Activated CD8-positive, alpha-beta memory T cell treated with anti-CD3 and anti-CD28 coated beads, Interleukin-2, amount 50 U/mL, for 24 hours (primary cell): ENCODE data around the gene TMEM164.

Experiments used
- DNase-seq: peaks from one replicate; pipeline ENCODE4 v3.0.0-alpha.2; 2020; ENCODE audit errors: extremely low read depth

The TMEM164 gene

GRCh38 chrX:110003167-110004156 is 548 bp downstream of the TMEM164 start:
- no peak for DNase-seq

DNA sequence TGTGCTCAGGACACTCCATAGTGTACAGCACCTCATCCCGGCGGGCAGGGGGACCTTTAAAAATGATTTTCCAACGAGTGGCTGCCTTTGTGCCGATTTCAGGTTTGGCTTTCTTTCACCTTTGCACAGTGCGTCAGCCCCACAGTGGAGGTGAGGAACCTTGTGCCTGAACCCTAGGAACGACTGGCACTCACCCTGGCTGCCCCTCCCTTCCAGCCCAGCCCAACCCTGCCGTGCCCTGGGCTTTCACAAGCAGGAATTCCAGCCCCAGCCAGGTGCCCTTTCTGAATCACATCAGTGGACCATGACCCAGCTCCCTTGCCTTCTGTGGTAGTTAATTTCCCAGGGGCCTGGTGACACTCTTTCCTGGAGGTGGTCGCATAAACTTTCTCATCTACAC is 1.3 kb downstream of the TMEM164 start:
- DNase-seq, result no peak

- DNase-seq, result no peak
Observed at GRCh38 chrX:110004731-110005369, 1.9 kb downstream of the TMEM164 start.

GRCh38 chrX:110006161-110006560 is 3.2 kb downstream of the TMEM164 start:
- no peak for DNase-seq

DNA sequence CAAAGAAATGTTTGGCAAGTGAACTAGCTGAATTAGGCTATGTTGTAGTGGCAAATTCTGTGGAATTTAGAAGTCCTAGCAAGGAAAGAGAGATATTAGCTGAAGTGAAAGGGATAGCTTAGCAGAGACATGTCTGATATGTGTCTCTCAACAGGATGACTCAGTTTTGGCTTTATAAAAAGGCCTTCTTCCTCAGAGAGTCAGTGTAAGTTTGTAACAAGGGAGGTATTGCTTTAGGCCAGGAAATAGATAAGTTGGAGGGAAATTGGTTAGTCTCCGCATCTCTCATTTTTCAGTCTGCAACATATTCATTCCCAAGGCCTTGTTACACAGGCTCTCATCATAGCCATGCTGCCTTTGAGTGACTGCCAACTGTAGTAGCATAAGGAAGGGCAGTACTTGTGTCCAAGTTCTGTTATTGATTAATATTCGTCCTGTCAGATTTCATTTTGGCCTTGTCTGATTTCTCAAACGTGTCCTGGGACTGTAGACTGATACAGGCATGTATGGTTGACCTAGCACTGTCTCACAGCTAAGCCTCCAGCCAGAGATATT is 4.0 kb downstream of the TMEM164 start:
- no peak for DNase-seq

DNA sequence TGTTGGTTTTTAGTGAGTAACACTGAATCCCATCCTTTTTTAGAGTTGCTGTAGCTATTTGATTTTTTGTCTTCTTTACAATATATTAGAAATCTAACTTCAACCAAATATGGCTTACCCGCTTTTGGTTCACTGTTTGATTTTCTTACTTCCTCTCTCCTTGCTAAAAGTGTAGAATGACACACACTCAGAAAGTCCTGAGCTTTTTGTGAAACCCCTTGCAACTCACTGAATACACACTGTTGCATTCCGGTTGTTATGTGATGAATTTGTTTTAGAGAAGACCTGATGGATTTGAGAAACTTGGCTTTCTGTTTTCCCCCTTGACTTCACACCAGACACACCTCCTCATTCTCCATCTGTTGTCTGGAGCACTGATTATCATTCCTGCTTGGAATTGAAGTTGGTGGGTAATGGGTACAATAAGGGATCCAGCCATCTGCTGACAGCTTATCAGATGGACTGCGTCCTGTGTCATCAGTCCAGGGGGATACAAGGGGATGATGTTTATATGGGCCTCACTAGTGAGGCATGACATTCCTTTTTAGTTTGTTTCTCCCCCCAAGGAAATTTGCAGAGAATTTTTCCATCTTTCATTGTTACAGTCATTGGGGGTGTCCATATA is 5.2 kb downstream of the TMEM164 start:
- DNase-seq, result no peak

- no peak for DNase-seq
Observed at GRCh38 chrX:110012818-110013485, 10.0 kb downstream of the TMEM164 start.

DNA sequence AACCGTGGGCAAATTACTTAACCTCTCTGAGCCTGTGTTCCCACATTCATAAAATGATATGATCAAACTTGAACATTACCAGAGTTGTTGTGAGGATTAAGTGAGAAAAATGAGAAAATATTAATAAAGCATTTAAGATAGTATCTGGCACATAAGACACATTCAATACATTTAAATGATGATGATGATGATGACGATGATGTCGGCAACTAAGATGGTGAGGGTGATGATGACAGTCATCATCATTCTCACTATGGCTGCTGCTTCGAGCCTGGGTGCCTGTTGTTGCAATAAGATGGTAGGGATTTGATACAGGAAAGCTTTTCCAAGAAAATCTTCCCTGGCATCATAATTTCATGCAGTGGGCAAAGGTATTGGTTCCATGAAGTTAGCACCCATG is 11.1 kb downstream of the TMEM164 start:
- DNase-seq, result no peak

DNA sequence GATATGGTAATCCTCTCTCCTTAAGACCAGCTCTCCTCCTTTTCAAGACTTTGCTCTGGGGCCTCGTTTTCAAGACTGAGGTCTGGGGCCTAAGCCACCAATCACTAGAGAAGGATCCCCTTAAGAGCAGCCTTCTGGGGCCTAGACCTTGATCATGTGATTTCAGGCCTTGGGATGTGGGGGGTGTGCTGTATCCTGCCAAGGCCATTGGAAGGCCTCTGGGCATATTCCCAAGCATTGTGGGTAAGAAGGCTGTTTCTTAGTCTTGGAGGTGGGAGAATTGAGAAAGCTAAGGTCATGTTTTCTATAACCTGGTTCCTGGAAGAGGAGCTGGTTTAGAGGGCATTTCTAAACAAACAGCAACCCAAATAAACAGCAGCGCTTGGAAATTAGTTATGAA is 12.1 kb downstream of the TMEM164 start:
- no peak for DNase-seq

DNA sequence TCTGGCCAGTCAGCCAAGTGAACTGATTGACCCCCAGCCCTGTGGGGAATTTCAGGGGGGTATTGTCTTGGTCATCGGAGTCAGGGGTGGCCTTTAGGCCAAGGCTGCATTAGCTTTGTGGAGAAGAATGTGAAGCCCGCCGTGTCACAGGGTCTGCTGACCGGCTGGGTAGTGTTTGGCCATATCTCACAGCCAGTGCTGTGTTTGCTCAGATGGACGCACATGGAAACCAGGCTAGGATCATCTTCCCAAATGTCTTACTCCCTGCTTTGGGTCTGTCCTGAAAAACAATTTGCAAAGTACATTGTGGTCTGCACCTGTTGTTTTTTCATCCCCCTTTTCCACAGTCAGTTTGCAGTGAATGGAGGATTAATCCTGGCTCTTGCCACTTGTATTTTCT is 13.0 kb downstream of the TMEM164 start:
- no peak for DNase-seq

DNA sequence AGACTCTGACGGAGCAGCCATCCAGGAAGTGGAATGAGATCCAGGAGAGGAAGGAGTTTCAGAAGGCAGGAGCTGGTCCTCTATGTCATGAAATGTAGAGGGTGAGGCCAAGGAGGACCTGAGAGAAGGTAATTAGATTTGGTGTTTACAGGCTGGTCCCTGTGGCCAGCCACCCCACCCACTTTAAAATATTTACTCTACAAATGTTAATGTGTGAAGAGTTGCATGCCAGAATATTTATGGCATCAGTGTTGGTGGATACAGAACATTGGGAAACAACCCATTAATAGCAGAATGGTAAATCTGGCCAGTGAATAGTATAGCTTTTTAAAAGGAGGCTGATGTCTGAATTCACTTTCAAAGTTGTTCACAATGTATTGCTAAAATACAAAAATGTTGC is 17.6 kb downstream of the TMEM164 start:
- DNase-seq, result no peak

- no peak for DNase-seq
Observed at GRCh38 chrX:110021258-110022022, 18.5 kb downstream of the TMEM164 start.

DNA sequence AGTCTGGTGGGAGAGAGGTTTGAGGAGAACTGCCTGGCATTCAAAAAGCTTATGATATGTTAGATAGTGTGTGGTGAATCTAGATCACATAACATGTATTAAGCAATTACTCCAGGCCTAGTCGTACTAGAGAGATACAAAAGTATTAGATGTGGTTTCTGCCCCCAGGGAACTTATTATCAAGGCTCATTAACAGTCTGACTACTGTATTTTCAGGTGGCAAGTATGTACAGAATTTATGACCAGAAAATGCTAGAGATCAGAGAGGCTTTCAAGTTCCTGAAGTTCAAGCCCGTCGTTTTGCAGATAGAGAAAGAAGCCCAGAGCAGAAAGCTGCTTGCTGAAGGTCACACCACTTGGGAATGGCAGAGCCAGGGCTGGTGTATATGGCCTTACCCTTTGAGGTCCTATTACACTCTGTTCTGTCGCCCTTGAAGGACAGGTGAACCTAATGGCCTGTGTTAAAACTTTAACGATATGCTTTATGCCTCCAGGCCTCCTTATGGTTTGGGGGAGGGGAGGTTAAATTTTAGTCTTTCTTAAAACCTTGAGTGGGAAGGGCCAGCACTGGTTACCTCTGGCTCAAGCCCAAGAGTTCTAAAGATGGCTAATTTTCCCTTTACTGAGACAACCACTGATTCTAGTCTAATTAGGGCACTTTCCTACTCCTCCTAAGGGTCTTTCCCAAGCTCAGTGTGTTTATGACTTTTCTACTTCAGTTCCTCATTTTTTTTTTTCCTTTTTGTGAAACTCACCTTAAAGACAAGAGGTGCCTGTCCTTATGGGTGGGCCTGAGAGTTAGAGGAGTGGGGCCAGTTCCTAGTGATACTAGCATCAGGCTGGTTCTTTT is 19.9 kb downstream of the TMEM164 start:
- no peak for DNase-seq

GRCh38 chrX:110025395-110025794 is 22.5 kb downstream of the TMEM164 start:
- no peak for DNase-seq

DNA sequence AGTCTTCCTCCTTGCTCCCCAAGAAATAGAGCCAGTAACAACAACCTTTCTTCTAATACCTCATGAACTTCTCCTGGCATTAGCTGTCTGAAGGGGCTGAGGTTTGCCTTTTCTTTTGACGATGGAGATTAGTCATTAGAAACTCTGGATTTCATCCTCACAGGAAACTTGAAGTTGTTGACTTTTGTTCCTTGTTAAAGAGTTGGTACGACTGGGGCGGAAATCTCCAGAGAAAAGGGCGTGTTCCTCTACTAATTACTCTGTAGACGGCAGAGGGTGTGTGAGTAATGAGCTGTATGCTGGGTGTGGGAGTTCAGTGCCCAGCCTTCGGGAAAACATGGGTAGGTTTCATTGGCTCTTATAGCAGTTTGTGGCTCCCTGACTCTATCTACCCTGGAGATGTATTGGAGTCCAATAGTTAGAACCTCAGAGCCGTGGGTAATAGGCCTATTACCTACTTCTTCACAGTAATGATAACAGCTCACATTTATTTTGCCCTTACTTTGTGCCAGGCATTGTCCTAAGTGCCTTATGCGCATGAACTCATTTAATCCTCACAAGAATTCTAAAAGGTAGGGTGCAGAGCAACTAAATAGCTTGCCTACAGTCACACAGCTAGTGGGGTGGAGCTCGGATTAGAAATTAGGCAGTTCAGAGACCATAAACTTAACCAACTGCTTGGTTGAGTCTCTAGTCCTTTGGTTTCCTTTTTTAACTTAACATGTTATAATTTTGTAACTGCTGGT is 23.4 kb downstream of the TMEM164 start:
- DNase-seq, result no peak

GRCh38 chrX:110032534-110033147 is 29.7 kb downstream of the TMEM164 start:
- no peak for DNase-seq

DNA sequence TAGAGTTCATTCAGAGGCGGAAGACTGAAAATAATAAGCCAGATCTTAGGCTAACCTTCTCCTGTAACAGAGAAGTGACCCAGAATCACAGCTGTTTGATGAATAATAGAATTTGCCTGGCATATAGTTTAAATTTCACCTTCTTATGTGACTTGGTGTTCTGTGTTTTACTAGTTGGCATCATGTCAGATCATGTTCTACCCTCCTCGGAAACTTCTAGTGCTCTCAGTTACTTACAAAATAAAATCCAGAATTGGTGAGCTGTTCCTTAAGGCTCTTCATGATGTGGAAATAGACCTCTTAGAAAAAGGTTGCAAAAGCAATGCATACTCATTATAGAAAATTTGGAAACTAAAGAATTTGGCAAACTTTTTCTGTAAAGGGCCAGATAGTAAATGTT is 31.1 kb downstream of the TMEM164 start:
- DNase-seq, result no peak

DNA sequence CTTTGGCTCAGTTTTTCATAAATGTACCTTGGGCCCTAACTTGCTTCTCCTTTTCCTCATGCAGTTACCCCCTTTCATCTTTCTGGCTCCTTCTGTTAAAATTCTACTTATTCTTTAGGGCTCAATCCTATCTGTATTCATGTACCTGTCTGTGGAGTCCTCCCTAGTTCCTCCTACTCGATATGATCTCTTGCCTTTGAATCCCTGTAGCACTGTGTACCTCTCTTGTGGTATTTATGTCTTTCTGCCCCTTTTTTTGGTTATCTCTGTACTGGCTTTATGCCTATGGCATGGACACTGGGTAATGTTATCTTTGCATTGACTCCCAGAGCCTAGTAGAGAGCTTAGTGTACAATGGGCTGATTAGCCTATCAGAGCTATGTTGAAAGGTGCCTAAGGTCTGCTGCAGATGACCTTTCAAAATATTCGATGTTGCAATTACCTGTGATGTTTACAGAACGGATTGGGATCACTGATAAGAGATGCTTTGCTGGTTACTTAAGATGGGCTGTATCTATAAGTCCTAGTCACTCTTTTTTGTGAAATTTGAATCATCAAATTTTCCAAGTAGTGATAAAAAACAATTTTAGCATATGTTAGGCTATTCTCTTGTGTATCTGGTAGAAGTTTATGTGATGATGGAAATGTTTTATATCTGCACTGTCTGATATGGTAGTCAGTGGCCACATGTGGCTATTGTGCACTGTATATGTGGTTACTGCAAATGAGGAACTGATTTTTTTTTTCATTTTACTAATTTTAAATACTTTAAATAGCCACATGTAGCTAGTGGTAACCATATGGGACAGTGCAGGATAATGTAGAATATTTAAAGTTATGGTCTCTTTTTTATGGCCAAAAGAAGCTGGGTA is 33.5 kb downstream of the TMEM164 start:
- DNase-seq, result no peak
